HCT116 (cell line): ENCODE measurements around the gene CUX1. TPM values are rescaled to one million over a fixed set of nuclear protein-coding genes. Genes with fewer than 3 reads are reported as not detected.

ENCODE experiments used
- ATAC-seq: fragments of 200-7000 bp; cut with Tn5 transposase; 2 replicates; pipeline ENCODE4 v1.9.1; 2020; ENCODE audit warnings: mild to moderate bottlenecking, moderate library complexity
- BruUV-seq: library from RNA; stranded (reverse); fragments of 400-500 nt; replicated peaks from 2 replicates; lab custom pipeline; 2021; lab: Mats Ljungman, UMichigan
- CTCF ChIA-PET: fragments of 300-600 bp; sonication (Branson Sonifier 250); formaldehyde crosslinking; loops from one replicate; lab custom pipeline; 2021; ENCODE audit warnings: antibody characterized with exemption; lab: Charles Lee
- POLR2A ChIA-PET: fragments of 300-600, 350-600 bp; sonication (Branson Sonifier 250); formaldehyde crosslinking; loops from one replicate; lab custom pipeline; 2021; ENCODE audit warnings: antibody characterized with exemption; lab: Charles Lee
- RAD21 ChIA-PET, 2 experiments: fragments of 300-600 bp; sonication (Branson Sonifier 250); formaldehyde crosslinking; loops; one replicate each; lab custom pipeline; 2023; ENCODE audit warnings: low total read pairs in 2 of 2; ENCODE audit not compliant: uncharacterized antibody in 2 of 2, unreplicated experiment in 2 of 2, low non-redundant PET in 1 of 2; lab: Charles Lee
- DNase-seq: peaks from one replicate; pipeline ENCODE4 v3.0.0-alpha.2; 2010; ENCODE audit warnings: low read depth, low spot score
- H2AFZ ChIP-seq: fragments of 200-600 bp; shearing (Covaris generic), sonication (generic); 2 replicates; pipeline ENCODE4 v1.6.1; 2017; ENCODE audit warnings: low read depth, mixed run types, mixed read lengths, antibody characterized with exemption, low read length; ENCODE audit not compliant: poor library complexity, severe bottlenecking
- H3K27ac ChIP-seq: 2 replicates; pipeline ENCODE4 v1.5.1; 2012; ENCODE audit warnings: low read depth, low read length
- H3K27me3 ChIP-seq: fragments of 200-600 bp; sonication (generic); 2 replicates; pipeline ENCODE4 v1.6.1; 2016; ENCODE audit warnings: mixed run types, low read length, mixed read lengths; ENCODE audit not compliant: insufficient read depth
- H3K36me3 ChIP-seq, 2 experiments: fragments of 200-500 bp in 1 of 2; fragments of 200-600 bp in 1 of 2; sonication (Bioruptor generic) in 1 of 2; sonication (generic) in 1 of 2; 2 replicates each; pipeline versions ENCODE4 v1.5.1 to v1.6.1; 2014 to 2016; ENCODE audit warnings: low read length in 2 of 2, inconsistent platforms in 1 of 2, mixed read lengths in 1 of 2, mixed run types in 1 of 2; ENCODE audit not compliant: insufficient read depth in 2 of 2, control insufficient read depth in 1 of 2
- H3K4me1 ChIP-seq, 2 experiments: fragments of 200-600 bp in 1 of 2; sonication (generic) in 1 of 2; 2 replicates each; pipeline versions ENCODE4 v1.5.1 to v1.6.1; 2012 to 2017; ENCODE audit warnings: low read length in 2 of 2, inconsistent platforms in 1 of 2, mild to moderate bottlenecking in 1 of 2, mixed read lengths in 1 of 2, mixed run types in 1 of 2, moderate library complexity in 1 of 2; ENCODE audit not compliant: insufficient read depth in 2 of 2, control insufficient read depth in 1 of 2
- H3K4me2 ChIP-seq: fragments of 200-600 bp; sonication (generic); 2 replicates; pipeline ENCODE4 v1.6.1; 2017; ENCODE audit warnings: mixed run types, low read length, mixed read lengths
- H3K4me3 ChIP-seq, 2 experiments: fragments of 200-600 bp in 1 of 2; sonication (generic) in 1 of 2; replicated peaks in 1 of 2; 2 replicates each; pipeline ENCODE4 v1.5.1; 2011 to 2016; ENCODE audit warnings: low read length in 2 of 2, control low read depth in 1 of 2, low read depth in 1 of 2, mild to moderate bottlenecking in 1 of 2, mixed read lengths in 1 of 2, mixed run types in 1 of 2
- H3K79me2 ChIP-seq: fragments of 200-600 bp; sonication (generic); 2 replicates; pipeline ENCODE4 v1.6.1; 2017; ENCODE audit warnings: mild to moderate bottlenecking, mixed run types, low read length, moderate library complexity, mixed read lengths; ENCODE audit not compliant: insufficient read depth
- H3K9ac ChIP-seq: fragments of 200-600 bp; sonication (generic); 2 replicates; pipeline ENCODE4 v1.6.1; 2016; ENCODE audit warnings: low read length, mixed read lengths
- H3K9me2 ChIP-seq: fragments of 200-600 bp; sonication (generic), shearing (Covaris generic); 2 replicates; pipeline ENCODE4 v1.6.1; 2017; ENCODE audit warnings: mixed run types, mild to moderate bottlenecking, moderate library complexity; ENCODE audit not compliant: insufficient read depth
- H3K9me3 ChIP-seq, 2 experiments: fragments of 200-500 bp in 1 of 2; fragments of 200-600 bp in 1 of 2; sonication (Bioruptor generic) in 1 of 2; sonication (generic) in 1 of 2; 2 replicates each; pipeline ENCODE4 v1.6.1; 2014 to 2017; ENCODE audit warnings: low read length in 2 of 2, mixed read lengths in 2 of 2, inconsistent platforms in 1 of 2, low read depth in 1 of 2, mild to moderate bottlenecking in 1 of 2, mixed run types in 1 of 2, moderate library complexity in 1 of 2; ENCODE audit not compliant: control insufficient read depth in 1 of 2, insufficient read depth in 1 of 2
- H4K20me1 ChIP-seq: fragments of 200-600 bp; sonication (generic), shearing (Covaris generic); 2 replicates; pipeline ENCODE4 v1.6.1; 2017; ENCODE audit warnings: mixed run types, mild to moderate bottlenecking, moderate library complexity; ENCODE audit not compliant: insufficient read depth
- CBX3 ChIP-seq: IDR thresholded peaks from 2 replicates; pipeline ENCODE4 v1.6.1; 2012; ENCODE audit warnings: low read depth
- CEBPB ChIP-seq: IDR thresholded peaks from 2 replicates; pipeline ENCODE4 v1.6.1; 2012; ENCODE audit warnings: low read depth
- EGR1 ChIP-seq: IDR thresholded peaks from 2 replicates; pipeline ENCODE4 v1.6.1; 2012; ENCODE audit warnings: low read depth
- EZH2 ChIP-seq: fragments of 200-600 bp; sonication (generic); IDR thresholded peaks from 2 replicates; pipeline ENCODE4 v1.6.1; 2017; ENCODE audit warnings: antibody characterized with exemption, mixed run types
- EZH2phosphoT487 ChIP-seq: fragments of 200-600 bp; IDR thresholded peaks from 2 replicates; pipeline ENCODE4 v1.6.1; 2018; ENCODE audit warnings: antibody characterized with exemption, borderline replicate concordance
- FOSL1 ChIP-seq: IDR thresholded peaks from 2 replicates; pipeline ENCODE4 v1.6.1; 2012; ENCODE audit warnings: low read depth
- JUND ChIP-seq: IDR thresholded peaks from 2 replicates; pipeline ENCODE4 v1.6.1; 2012
- POLR2A ChIP-seq: IDR thresholded peaks from 2 replicates; pipeline ENCODE4 v1.7.0; 2011; ENCODE audit warnings: borderline replicate concordance; ENCODE audit not compliant: insufficient read depth, insufficient read length; ENCODE audit errors: extremely low read depth
- RAD21 ChIP-seq: IDR thresholded peaks from 2 replicates; pipeline ENCODE4 v1.6.1; 2012; ENCODE audit warnings: low read depth, mild to moderate bottlenecking
- REST ChIP-seq: IDR thresholded peaks from 2 replicates; pipeline ENCODE4 v1.6.1; 2012; ENCODE audit warnings: low read depth
- SIN3A ChIP-seq: IDR thresholded peaks from 2 replicates; pipeline ENCODE4 v1.6.1; 2012; ENCODE audit warnings: low read depth
- SP1 ChIP-seq: IDR thresholded peaks from 2 replicates; pipeline ENCODE4 v1.6.1; 2012; ENCODE audit warnings: low read depth
- SRF ChIP-seq: IDR thresholded peaks from 2 replicates; pipeline ENCODE4 v1.6.1; 2012; ENCODE audit warnings: low read depth
- TCF7L2 ChIP-seq: IDR thresholded peaks from 2 replicates; pipeline ENCODE4 v1.7.0; 2011; ENCODE audit warnings: borderline replicate concordance, inconsistent platforms; ENCODE audit not compliant: insufficient read depth, insufficient read length; ENCODE audit errors: extremely low read depth
- YY1 ChIP-seq: IDR thresholded peaks from 2 replicates; pipeline ENCODE4 v1.6.1; 2011; ENCODE audit warnings: low read length, low read depth, moderate library complexity, mild to moderate bottlenecking; ENCODE audit not compliant: insufficient replicate concordance; ENCODE audit errors: extremely low read depth
- ZFX ChIP-seq: fragments of 450-650 bp; IDR thresholded peaks from 2 replicates; pipeline ENCODE4 v1.6.1; 2017
- ZNF274 ChIP-seq: fragments of 200-500 bp; sonication (Bioruptor generic); IDR thresholded peaks from 2 replicates; pipeline ENCODE4 v1.6.1; 2014; ENCODE audit warnings: mild to moderate bottlenecking, low read depth, low read length, inconsistent platforms
- intact Hi-C: fragments of 100-400 bp; cut with micrococcal nuclease; formaldehyde crosslinking; loops from 2 replicates; pipeline ENCODE4 v1.10.0; 2022
- total RNA-seq: library from RNA; stranded (reverse); gene quantifications from one replicate; pipeline ENCODE4 v1.2.1, GENCODE V29; 2021; ENCODE audit not compliant: unreplicated experiment
- TF ChIP-seq, protein P1 (sequence below): IDR thresholded peaks from 2 replicates; pipeline ENCODE4 v1.6.1; 2012
- TF ChIP-seq, protein P2 (sequence below): IDR thresholded peaks from 2 replicates; pipeline ENCODE4 v1.6.1; 2012
- TF ChIP-seq, protein P3 (sequence below), 3 experiments: fragments of 200-600 bp in 1 of 3; sonication (generic) in 1 of 3; IDR thresholded peaks in 2 of 3; conservative IDR thresholded peaks in 1 of 3; 2 replicates each; pipeline ENCODE4 v1.5.1; 2012 to 2017; ENCODE audit warnings: low read depth in 2 of 3, low read length in 2 of 3, antibody characterized with exemption in 1 of 3, borderline replicate concordance in 1 of 3, control low read depth in 1 of 3, mild to moderate bottlenecking in 1 of 3, mixed read lengths in 1 of 3, mixed run types in 1 of 3, moderate library complexity in 1 of 3; ENCODE audit not compliant: insufficient read depth in 1 of 3

CUX1 gene
- total RNA-seq, 1 experiment from 2014 or later = 68.9 TPM

DNA sequence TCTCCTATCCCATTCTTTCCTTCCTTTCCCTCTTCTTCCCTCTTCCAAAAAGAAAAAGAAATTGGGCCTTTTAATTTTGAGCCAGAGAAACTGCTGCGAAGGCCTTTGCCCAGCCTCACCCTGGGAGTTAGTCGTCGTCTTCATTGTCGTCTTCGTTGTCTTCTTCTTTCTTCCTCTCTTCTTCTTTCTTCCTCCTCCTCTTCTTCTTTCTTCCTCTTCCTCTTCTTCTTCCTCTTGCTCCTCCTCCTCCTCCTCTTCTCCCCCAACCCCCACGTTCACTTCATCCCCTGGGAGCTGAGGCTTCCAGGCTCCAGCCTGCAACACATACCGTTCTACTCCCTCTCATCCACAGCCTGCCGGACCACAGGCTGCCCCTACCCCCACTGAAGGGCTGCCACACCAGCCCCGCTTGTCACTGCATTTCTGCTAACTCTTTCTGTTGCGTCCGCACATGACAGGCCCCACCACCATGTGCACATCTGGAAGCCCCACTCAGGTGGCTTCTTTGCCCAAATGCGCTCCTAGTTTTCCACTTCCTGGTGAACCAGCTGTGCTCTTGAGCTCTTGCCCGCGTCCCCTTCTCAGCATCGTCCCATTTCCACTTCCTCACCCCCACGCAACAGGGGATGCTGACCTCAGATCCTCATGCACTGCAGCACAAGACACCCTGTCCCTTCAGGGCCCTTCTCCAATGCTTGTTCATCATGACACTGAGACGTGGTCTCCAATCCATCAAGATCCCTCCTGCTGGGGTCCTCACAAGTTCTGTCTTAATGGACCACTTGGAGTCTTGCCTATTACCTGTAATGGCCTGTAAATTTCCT is 374.3 kb downstream of the CUX1 start:
- Histone ChIP-seq H2AFZ (no peak overlapping the region), H3K4me3 (no peak overlapping the region), H3K27ac (no peak overlapping the region), H3K4me2 (no peak overlapping the region), H3K79me2 (no peaks in the 10 kb centered on the region), H3K27me3 (no peaks in the 10 kb centered on the region), H4K20me1 (no peaks in the 10 kb centered on the region), H3K9me3 (no peaks in the 10 kb centered on the region), H3K4me1 (no peaks in the 10 kb centered on the region), H3K36me3 (no peaks in the 10 kb centered on the region; a peak in 1 of 4 replicates), H3K9ac (no peak overlapping the region), H3K9me2 (no peaks in the 10 kb centered on the region)
- ATAC-seq = no peak
- no peak for TF ChIP-seq REST
- TF ChIP-seq CEBPB = no peak
- TF ChIP-seq ZFX = no peak
- TF ChIP-seq EGR1 = no peak
- TF ChIP-seq SRF = no peak
- TF ChIP-seq JUND = no peak
- TF ChIP-seq, protein P1, sequence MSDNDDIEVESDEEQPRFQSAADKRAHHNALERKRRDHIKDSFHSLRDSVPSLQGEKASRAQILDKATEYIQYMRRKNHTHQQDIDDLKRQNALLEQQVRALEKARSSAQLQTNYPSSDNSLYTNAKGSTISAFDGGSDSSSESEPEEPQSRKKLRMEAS = no peak
- TF ChIP-seq EZH2phosphoT487 = no peak
- TF ChIP-seq, protein P2, sequence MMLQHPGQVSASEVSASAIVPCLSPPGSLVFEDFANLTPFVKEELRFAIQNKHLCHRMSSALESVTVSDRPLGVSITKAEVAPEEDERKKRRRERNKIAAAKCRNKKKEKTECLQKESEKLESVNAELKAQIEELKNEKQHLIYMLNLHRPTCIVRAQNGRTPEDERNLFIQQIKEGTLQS = no peak
- no peak for TF ChIP-seq EZH2
- TF ChIP-seq TCF7L2 = no peak
- TF ChIP-seq POLR2A = no peak
- TF ChIP-seq CBX3 = no peak
- no peak for TF ChIP-seq ZNF274
- TF ChIP-seq YY1 = no peak
- TF ChIP-seq RAD21 = no peak
- no peak for TF ChIP-seq SP1
- TF ChIP-seq FOSL1 = no peak
- no peak for TF ChIP-seq SIN3A
- TF ChIP-seq, protein P3, sequence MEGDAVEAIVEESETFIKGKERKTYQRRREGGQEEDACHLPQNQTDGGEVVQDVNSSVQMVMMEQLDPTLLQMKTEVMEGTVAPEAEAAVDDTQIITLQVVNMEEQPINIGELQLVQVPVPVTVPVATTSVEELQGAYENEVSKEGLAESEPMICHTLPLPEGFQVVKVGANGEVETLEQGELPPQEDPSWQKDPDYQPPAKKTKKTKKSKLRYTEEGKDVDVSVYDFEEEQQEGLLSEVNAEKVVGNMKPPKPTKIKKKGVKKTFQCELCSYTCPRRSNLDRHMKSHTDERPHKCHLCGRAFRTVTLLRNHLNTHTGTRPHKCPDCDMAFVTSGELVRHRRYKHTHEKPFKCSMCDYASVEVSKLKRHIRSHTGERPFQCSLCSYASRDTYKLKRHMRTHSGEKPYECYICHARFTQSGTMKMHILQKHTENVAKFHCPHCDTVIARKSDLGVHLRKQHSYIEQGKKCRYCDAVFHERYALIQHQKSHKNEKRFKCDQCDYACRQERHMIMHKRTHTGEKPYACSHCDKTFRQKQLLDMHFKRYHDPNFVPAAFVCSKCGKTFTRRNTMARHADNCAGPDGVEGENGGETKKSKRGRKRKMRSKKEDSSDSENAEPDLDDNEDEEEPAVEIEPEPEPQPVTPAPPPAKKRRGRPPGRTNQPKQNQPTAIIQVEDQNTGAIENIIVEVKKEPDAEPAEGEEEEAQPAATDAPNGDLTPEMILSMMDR (IDR thresholded peaks at IDR 0.05 in 2 of 3, conservative IDR thresholded peaks at IDR 0.05 in 1 of 3; ENCODE audit: borderline replicate concordance in 1 of 3, insufficient read depth in 1 of 3, low read depth in 2 of 3, low read length in 2 of 3) = no peak
- no peak for DNase-seq
- no TSS peak for BruUV-seq
- RAD21 ChIA-PET = no interaction called here
- POLR2A ChIA-PET = no interaction called here
- intact Hi-C loops = no loop called here
- CTCF ChIA-PET = no interaction called here
